Measurements from ENCODE around the gene STKLD1. TPM values are rescaled to one million over a fixed set of nuclear protein-coding genes. Genes with fewer than 3 reads are reported as not detected.

STKLD1 gene
- total RNA-seq, 2 donors from 2014 or later, result 0.95 TPM; not detected in 1

GRCh38 chr9:133404454-133405002 lies 28.4 kb downstream of the STKLD1 start:
- no peak overlapping the region for H3K27ac Mint-ChIP-seq
- Histone ChIP-seq H3K9ac (ENCODE audit: extremely low read depth, low read length, poor library complexity, severe bottlenecking) (no peak overlapping the region), H3K27ac (ENCODE audit: low read depth, low read length) (no peak overlapping the region), H3K36me3 (ENCODE audit: control insufficient read depth, insufficient read depth, low read length) (peaks cover 33% of the 10 kb centered on the region), H3K4me3 (ENCODE audit: low read length) (no peak overlapping the region), H3K9me3 (ENCODE audit: control insufficient read depth, low read length) (no peaks in the 10 kb centered on the region), H3K4me1 (ENCODE audit: control insufficient read depth, insufficient read depth, low read length) (no peaks in the 10 kb centered on the region), H3K27me3 (ENCODE audit: control insufficient read depth, insufficient read depth, low read length, poor library complexity, severe bottlenecking) (no peaks in the 10 kb centered on the region)
- no peaks in the 10 kb centered on the region for H3K4me1 Mint-ChIP-seq
- H3K4me3 Mint-ChIP-seq, result no peak overlapping the region
- peaks cover 37% of the 10 kb centered on the region for H3K36me3 Mint-ChIP-seq (ENCODE audit: low read depth)
- WGBS, 2 experiments (ENCODE audit: insufficient coverage in 1 of 2, insufficient read length in 1 of 2), result 94 to 95% methylated on average over 6 to 12 of the region's 12 CpGs
- no peaks in the 10 kb centered on the region for H3K9me3 Mint-ChIP-seq
- DNase-seq, result no peak
- H3K27me3 Mint-ChIP-seq (ENCODE audit: insufficient read depth), result no peaks in the 10 kb centered on the region
- TF ChIP-seq, protein P1, sequence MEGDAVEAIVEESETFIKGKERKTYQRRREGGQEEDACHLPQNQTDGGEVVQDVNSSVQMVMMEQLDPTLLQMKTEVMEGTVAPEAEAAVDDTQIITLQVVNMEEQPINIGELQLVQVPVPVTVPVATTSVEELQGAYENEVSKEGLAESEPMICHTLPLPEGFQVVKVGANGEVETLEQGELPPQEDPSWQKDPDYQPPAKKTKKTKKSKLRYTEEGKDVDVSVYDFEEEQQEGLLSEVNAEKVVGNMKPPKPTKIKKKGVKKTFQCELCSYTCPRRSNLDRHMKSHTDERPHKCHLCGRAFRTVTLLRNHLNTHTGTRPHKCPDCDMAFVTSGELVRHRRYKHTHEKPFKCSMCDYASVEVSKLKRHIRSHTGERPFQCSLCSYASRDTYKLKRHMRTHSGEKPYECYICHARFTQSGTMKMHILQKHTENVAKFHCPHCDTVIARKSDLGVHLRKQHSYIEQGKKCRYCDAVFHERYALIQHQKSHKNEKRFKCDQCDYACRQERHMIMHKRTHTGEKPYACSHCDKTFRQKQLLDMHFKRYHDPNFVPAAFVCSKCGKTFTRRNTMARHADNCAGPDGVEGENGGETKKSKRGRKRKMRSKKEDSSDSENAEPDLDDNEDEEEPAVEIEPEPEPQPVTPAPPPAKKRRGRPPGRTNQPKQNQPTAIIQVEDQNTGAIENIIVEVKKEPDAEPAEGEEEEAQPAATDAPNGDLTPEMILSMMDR (conservative IDR thresholded peaks at IDR 0.05), result no peak

GRCh38 chr9:133405508-133406438 lies 29.6 kb downstream of the STKLD1 start:
- Histone ChIP-seq H3K36me3 (ENCODE audit: control insufficient read depth, insufficient read depth, low read length) (peaks cover 46% of the 10 kb centered on the region), H3K27me3 (ENCODE audit: control insufficient read depth, insufficient read depth, low read length, poor library complexity, severe bottlenecking) (no peaks in the 10 kb centered on the region), H3K27ac (ENCODE audit: low read depth, low read length) (no peak overlapping the region), H3K9me3 (ENCODE audit: control insufficient read depth, low read length) (no peaks in the 10 kb centered on the region), H3K4me3 (ENCODE audit: low read length) (no peak overlapping the region), H3K4me1 (ENCODE audit: control insufficient read depth, insufficient read depth, low read length) (no peaks in the 10 kb centered on the region), H3K9ac (ENCODE audit: extremely low read depth, low read length, poor library complexity, severe bottlenecking) (no peak overlapping the region)
- DNase-seq, result no peak
- H3K4me3 Mint-ChIP-seq, result no peak overlapping the region
- H3K36me3 Mint-ChIP-seq (ENCODE audit: low read depth), result peaks cover 50% of the 10 kb centered on the region
- H3K4me1 Mint-ChIP-seq, result no peaks in the 10 kb centered on the region
- TF ChIP-seq, protein P1 (conservative IDR thresholded peaks at IDR 0.05), result no peak
- H3K9me3 Mint-ChIP-seq, result no peaks in the 10 kb centered on the region
- H3K27me3 Mint-ChIP-seq (ENCODE audit: insufficient read depth), result no peaks in the 10 kb centered on the region
- peak overlapping the region; percentile 39 for H3K27ac Mint-ChIP-seq
- 87 to 89% methylated on average over 13 to 19 of the region's 19 CpGs for WGBS, 2 experiments (ENCODE audit: insufficient coverage in 1 of 2, insufficient read length in 1 of 2)

DNA sequence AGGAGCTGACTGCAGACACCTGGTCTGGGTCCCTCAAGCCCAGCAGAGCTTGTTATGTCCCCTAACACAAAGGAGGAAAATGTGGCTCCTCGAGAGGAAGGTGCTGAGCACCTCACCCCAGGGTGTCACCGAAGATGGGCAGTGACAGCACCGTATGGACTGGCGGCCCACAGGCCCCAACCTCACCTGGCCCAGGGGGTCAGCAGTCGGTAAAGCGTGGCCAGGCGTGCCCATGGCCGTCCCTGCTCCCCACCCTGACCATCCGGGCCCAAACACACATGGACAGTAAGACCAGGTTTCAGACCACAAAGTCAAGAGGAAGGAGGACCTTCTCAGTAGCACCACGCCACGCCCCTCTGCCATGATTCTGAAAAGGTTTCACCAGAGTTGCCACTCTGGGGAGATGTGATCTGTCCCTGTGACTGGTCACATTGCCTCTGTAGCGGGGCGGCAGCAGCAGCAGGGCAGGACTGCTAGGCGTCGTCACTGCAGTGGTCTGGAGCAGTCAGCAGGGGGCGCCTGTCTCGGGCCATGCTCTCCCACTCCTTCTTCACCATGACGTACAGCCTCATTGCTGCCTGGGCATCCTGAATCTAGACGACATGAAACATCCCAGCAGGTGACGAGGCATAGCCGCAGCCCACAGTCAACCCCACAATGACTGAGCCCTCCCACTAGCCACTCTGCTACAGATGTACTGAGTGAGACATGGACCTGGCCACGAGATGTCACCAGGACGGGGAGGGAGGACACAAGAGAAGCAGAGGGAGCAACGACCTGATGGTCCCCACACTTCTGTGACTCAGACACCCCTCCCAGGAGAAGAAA lies 30.5 kb downstream of the STKLD1 start:
- 69 to 71% methylated on average over 24 of the region's 24 CpGs for WGBS, 2 experiments (ENCODE audit: insufficient coverage in 1 of 2, insufficient read length in 1 of 2)
- no peaks in the 10 kb centered on the region for H3K4me1 ChIP-seq (ENCODE audit: control insufficient read depth, insufficient read depth, low read length)
- DNase-seq, result peak; percentile 92
- Mint-ChIP-seq H3K27ac (peak overlapping the region; percentile 74), H3K4me3 (no peak overlapping the region), H3K36me3 (ENCODE audit: low read depth) (peaks cover 56% of the 10 kb centered on the region), H3K27me3 (ENCODE audit: insufficient read depth) (no peaks in the 10 kb centered on the region), H3K4me1 (no peaks in the 10 kb centered on the region), H3K9me3 (no peaks in the 10 kb centered on the region)
- H3K36me3 ChIP-seq (ENCODE audit: control insufficient read depth, insufficient read depth, low read length), result peaks cover 52% of the 10 kb centered on the region
- H3K9me3 ChIP-seq (ENCODE audit: control insufficient read depth, low read length), result no peaks in the 10 kb centered on the region
- H3K9ac ChIP-seq (ENCODE audit: extremely low read depth, low read length, poor library complexity, severe bottlenecking), result no peak overlapping the region
- no peaks in the 10 kb centered on the region for H3K27me3 ChIP-seq (ENCODE audit: control insufficient read depth, insufficient read depth, low read length, poor library complexity, severe bottlenecking)
- no peak overlapping the region for H3K27ac ChIP-seq (ENCODE audit: low read depth, low read length)
- H3K4me3 ChIP-seq (ENCODE audit: low read length), result no peak overlapping the region
- TF ChIP-seq, protein P1 (conservative IDR thresholded peaks at IDR 0.05), result peak; percentile 98
